HepG2 (cell line): ENCODE results near the gene GAL3ST3. TPM values are rescaled to one million over a fixed set of nuclear protein-coding genes. Genes with fewer than 3 reads are reported as not detected.
A peak's percentile ranks its signal among the peaks of the same experiment; 100 is the strongest.

Experiments used
- ADNP ChIP-seq: sonication (generic); formaldehyde crosslinking; IDR thresholded peaks from 2 replicates; pipeline ENCODE4 v1.4.0; 2020; ENCODE audit warnings: missing genetic modification reagents
- ASH2L ChIP-seq: fragments of 300-600, 200-600 bp; sonication (generic); IDR thresholded peaks from 2 replicates; pipeline ENCODE4 v1.7.0; 2017; ENCODE audit warnings: low read depth, mild to moderate bottlenecking, moderate library complexity, mixed read lengths, low read length; ENCODE audit not compliant: insufficient read length
- CREB3 ChIP-seq: sonication (generic); formaldehyde crosslinking; IDR thresholded peaks from 2 replicates; pipeline ENCODE4 v1.5.0; 2020; ENCODE audit warnings: missing genetic modification reagents
- CREBL2 ChIP-seq: sonication (generic); formaldehyde crosslinking; IDR thresholded peaks from 2 replicates; pipeline ENCODE4 v1.8.1; 2023; ENCODE audit warnings: missing genetic modification reagents, mild to moderate bottlenecking, borderline replicate concordance
- ELF3 ChIP-seq: IDR thresholded peaks from 2 replicates; pipeline ENCODE4 v1.6.1; 2016; ENCODE audit warnings: missing genetic modification reagents, missing compliant biosample characterization
- ELF4 ChIP-seq: sonication (generic); formaldehyde crosslinking; IDR thresholded peaks from 2 replicates; pipeline ENCODE4 v1.5.0; 2020; ENCODE audit warnings: missing genetic modification reagents, mild to moderate bottlenecking, moderate library complexity, borderline replicate concordance
- IRF1 ChIP-seq: sonication (generic); formaldehyde crosslinking; IDR thresholded peaks from 2 replicates; pipeline ENCODE4 v1.4.0; 2020; ENCODE audit warnings: low read depth, mild to moderate bottlenecking, missing genetic modification reagents
- KLF12 ChIP-seq: sonication (generic); formaldehyde crosslinking; IDR thresholded peaks from 2 replicates; pipeline ENCODE4 v1.4.0; 2020; ENCODE audit warnings: missing genetic modification reagents, borderline replicate concordance
- MNT ChIP-seq: fragments of 450-650 bp; IDR thresholded peaks from 2 replicates; pipeline ENCODE4 v1.6.1; 2016
- RBM22 ChIP-seq: fragments of 200-400 bp; formaldehyde crosslinking; optimal IDR thresholded peaks from 2 replicates; pipeline ENCODE3; 2017; ENCODE audit warnings: mild to moderate bottlenecking, low read length, moderate library complexity
- RNF2 ChIP-seq: fragments of 450-650 bp; conservative IDR thresholded peaks from 2 replicates; pipeline ENCODE4 v1.6.1; 2016; ENCODE audit warnings: low read depth
- STAT6 ChIP-seq: sonication (generic); formaldehyde crosslinking; IDR thresholded peaks from 2 replicates; pipeline ENCODE4 v1.4.0; 2020; ENCODE audit warnings: missing genetic modification reagents, mild to moderate bottlenecking, borderline replicate concordance
- TAF15 ChIP-seq: fragments of 200-400 bp; formaldehyde crosslinking; IDR thresholded peaks from one replicate; pipeline ENCODE4 v1.6.1; 2018; ENCODE audit warnings: mild to moderate bottlenecking, low read depth, low read length; ENCODE audit not compliant: poor library complexity, severe bottlenecking
- TOE1 ChIP-seq: sonication (generic); formaldehyde crosslinking; IDR thresholded peaks from 2 replicates; pipeline ENCODE4 v1.4.0; 2020; ENCODE audit warnings: mild to moderate bottlenecking, missing genetic modification reagents
- TRAFD1 ChIP-seq: sonication (generic); formaldehyde crosslinking; IDR thresholded peaks from 2 replicates; pipeline ENCODE4 v1.5.1; 2020; ENCODE audit warnings: missing genetic modification reagents, mild to moderate bottlenecking, borderline replicate concordance
- YEATS2 ChIP-seq: sonication (generic); formaldehyde crosslinking; IDR thresholded peaks from 2 replicates; pipeline ENCODE4 v1.4.0; 2020; ENCODE audit warnings: missing genetic modification reagents, borderline replicate concordance
- ZNF296 ChIP-seq: sonication (generic); formaldehyde crosslinking; conservative IDR thresholded peaks from 2 replicates; pipeline ENCODE4 v1.5.0; 2020; ENCODE audit warnings: mild to moderate bottlenecking, missing genetic modification reagents
- ZNF549 ChIP-seq: sonication (generic); formaldehyde crosslinking; IDR thresholded peaks from 2 replicates; pipeline ENCODE4 v1.5.0; 2020; ENCODE audit warnings: missing genetic modification reagents
- ZNF792 ChIP-seq: IDR thresholded peaks from 2 replicates; pipeline ENCODE4 v1.6.1; 2016
- ZSCAN29 ChIP-seq: sonication (generic); formaldehyde crosslinking; conservative IDR thresholded peaks from 2 replicates; pipeline ENCODE4 v1.4.0; 2020; ENCODE audit warnings: mild to moderate bottlenecking, missing genetic modification reagents
- ZSCAN31 ChIP-seq: sonication (generic); formaldehyde crosslinking; IDR thresholded peaks from 2 replicates; pipeline ENCODE4 v1.5.0; 2020; ENCODE audit warnings: low read depth, mild to moderate bottlenecking, missing genetic modification reagents
- polyA plus RNA-seq, 8 experiments: library from polyadenylated mRNA; depleted of rRNA in 3 of 8; stranded (reverse) in 7 of 8; unstranded in 1 of 8; fragments of >200 nt; fragmentation: Illumina TruSeq in 4 of 8; extraction: Trizol in 4 of 8; gene quantifications; 2 replicates each; pipeline versions ENCODE4 v1.2.1 to v1.2.3, GENCODE V29; 2011 to 2016; ENCODE audit warnings: low read depth in 4 of 8, missing spikeins in 1 of 8, mixed read lengths in 1 of 8; ENCODE audit not compliant: insufficient read depth in 1 of 8
- total RNA-seq, 5 experiments: library from RNA; depleted of rRNA; stranded (reverse); fragments of >200 nt; fragmentation: Illumina TruSeq; extraction: Trizol; gene quantifications; 2 replicates each; pipeline ENCODE4 v1.2.3, GENCODE V29; 2016; ENCODE audit warnings: low read depth in 1 of 5

The GAL3ST3 gene
- total and polyA plus RNA-seq, 2 of the 13 experiments (the other 11 are each of a cell fraction or from before 2014, with no cell fraction given) = not detected

GRCh38 chr11:66069715-66070603 lies 21.0 kb upstream of the GAL3ST3 start, which contains the start of gene PACS1 (continued):
- no peak for TF ChIP-seq IRF1 (CRISPR knock-in tag)
- peak; percentile 67 for TF ChIP-seq TAF15
- TF ChIP-seq STAT6 (CRISPR knock-in tag) = no peak
- TF ChIP-seq TOE1 (CRISPR knock-in tag) = no peak
- 0 out of 2 replicates have a peak, but pooled peaks have one; percentile 28 for TF ChIP-seq RNF2
- TF ChIP-seq ELF3 = no peak
- no peak for TF ChIP-seq ZNF549 (CRISPR knock-in tag)
- TF ChIP-seq ELF4 (CRISPR knock-in tag) = no peak
- TF ChIP-seq TRAFD1 (CRISPR knock-in tag) = no peak
- TF ChIP-seq ZSCAN31 = no peak
- no peak for TF ChIP-seq ASH2L
- no peak for TF ChIP-seq ZNF296
- no peak for TF ChIP-seq ZSCAN29 (CRISPR knock-in tag)
- no peak for TF ChIP-seq ADNP (CRISPR knock-in tag)
- no peak for TF ChIP-seq CREBL2
- no peak for TF ChIP-seq YEATS2 (CRISPR knock-in tag)
- TF ChIP-seq KLF12 (CRISPR knock-in tag) = no peak
- TF ChIP-seq CREB3 = no peak
- peak; percentile 76 for TF ChIP-seq RBM22
- no peak for TF ChIP-seq MNT
- 0 out of 2 replicates have a peak, but pooled peaks have one; percentile 20 for TF ChIP-seq ZNF792 (CRISPR knock-in tag)
